Prostate gland (tissue), 2 donors: ENCODE data around the gene ZNF155. TPM values are rescaled to one million over a fixed set of nuclear protein-coding genes. Genes with fewer than 3 reads are reported as not detected.

Experiments used
- small RNA-seq, 2 donors: library from RNA; depleted of rRNA; stranded (forward); fragments of <200 nt; gene quantifications; one replicate each; pipeline ENCODE3, GENCODE V24; 2016
- total RNA-seq, 2 donors: library from RNA; depleted of rRNA; stranded (reverse); fragments of >200 nt; gene quantifications; one replicate each; pipeline ENCODE4 v1.1.0, GENCODE V29; 2016

ZNF155 gene
- total RNA-seq, 2 donors from 2014 or later, result 8.0 to 9.9 TPM

Small RNAs within 50 kb of the gene (small RNA-seq; reads per million reads assigned to genes)
- gene AC006213.5, result 0 reads per million in 2 donors

Other genes starting within 250 kb of the ZNF155 start
- 10 to 100 TPM; 22.9 to 45.1 TPM for gene SMG9, start 229.2 kb upstream of the ZNF155 start, total RNA-seq
- 10 to 100 TPM; 65.1 to 86.1 TPM for gene KCNN4, start 203.2 kb upstream of the ZNF155 start, total RNA-seq
- gene LYPD5, start 181.7 kb upstream of the ZNF155 start, total RNA-seq, result 1 to 10 TPM; 2.7 to 6.2 TPM
- gene ZNF283, start 156.9 kb upstream of the ZNF155 start, total RNA-seq, result 1 to 10 TPM; 5.8 to 8.9 TPM
- 1 to 10 TPM; 2.6 to 2.7 TPM for gene ZNF404, start 100.2 kb upstream of the ZNF155 start, total RNA-seq
- gene ZNF45, start 48.9 kb upstream of the ZNF155 start, total RNA-seq, result 10 to 100 TPM; 14.5 to 17.0 TPM
- 1 to 10 TPM; 7.6 to 8.0 TPM for gene ZNF221, start 33.0 kb upstream of the ZNF155 start, total RNA-seq
- gene ZNF230, start 18.8 kb downstream of the ZNF155 start, total RNA-seq, result 1 to 10 TPM; 2.6 to 3.5 TPM
- 1 to 10 TPM; 3.7 to 6.1 TPM for gene ZNF222, start 41.2 kb downstream of the ZNF155 start, total RNA-seq
- gene ZNF223, start 67.8 kb downstream of the ZNF155 start, total RNA-seq, result 10 to 100 TPM in 1 of 2 donors, 1 to 10 TPM in 1; 9.1 to 10.6 TPM
- 1 to 10 TPM; 1.3 to 1.8 TPM for gene ZNF284, start 88.0 kb downstream of the ZNF155 start, total RNA-seq
- 10 to 100 TPM; 15.7 to 27.4 TPM for gene ZNF224, start 110.2 kb downstream of the ZNF155 start, total RNA-seq
- 1 to 10 TPM; 3.0 to 4.9 TPM for gene ZNF225, start 129.2 kb downstream of the ZNF155 start, total RNA-seq
- gene ZNF234, start 157.4 kb downstream of the ZNF155 start, total RNA-seq, result 1 to 10 TPM; 5.6 to 7.0 TPM
- gene ZNF226, start 180.9 kb downstream of the ZNF155 start, total RNA-seq, result 10 to 100 TPM; 35.9 to 48.4 TPM
- gene ZNF227, start 228.3 kb downstream of the ZNF155 start, total RNA-seq, result 10 to 100 TPM; 17.0 to 26.4 TPM